ENCODE results near the gene UCP3. TPM values are rescaled to one million over a fixed set of nuclear protein-coding genes. Genes with fewer than 3 reads are reported as not detected.

The UCP3 gene
- total and polyA plus RNA-seq, 7 donors: 0.23 to 2.8 (median 1.0) TPM; not detected in 1

- TF ChIP-seq POLR2AphosphoS5 (IDR thresholded peaks at IDR 0.05) (no peak), POLR2A (IDR thresholded peaks at IDR 0.05) (no peak)
- TF ChIP-seq, protein P1, sequence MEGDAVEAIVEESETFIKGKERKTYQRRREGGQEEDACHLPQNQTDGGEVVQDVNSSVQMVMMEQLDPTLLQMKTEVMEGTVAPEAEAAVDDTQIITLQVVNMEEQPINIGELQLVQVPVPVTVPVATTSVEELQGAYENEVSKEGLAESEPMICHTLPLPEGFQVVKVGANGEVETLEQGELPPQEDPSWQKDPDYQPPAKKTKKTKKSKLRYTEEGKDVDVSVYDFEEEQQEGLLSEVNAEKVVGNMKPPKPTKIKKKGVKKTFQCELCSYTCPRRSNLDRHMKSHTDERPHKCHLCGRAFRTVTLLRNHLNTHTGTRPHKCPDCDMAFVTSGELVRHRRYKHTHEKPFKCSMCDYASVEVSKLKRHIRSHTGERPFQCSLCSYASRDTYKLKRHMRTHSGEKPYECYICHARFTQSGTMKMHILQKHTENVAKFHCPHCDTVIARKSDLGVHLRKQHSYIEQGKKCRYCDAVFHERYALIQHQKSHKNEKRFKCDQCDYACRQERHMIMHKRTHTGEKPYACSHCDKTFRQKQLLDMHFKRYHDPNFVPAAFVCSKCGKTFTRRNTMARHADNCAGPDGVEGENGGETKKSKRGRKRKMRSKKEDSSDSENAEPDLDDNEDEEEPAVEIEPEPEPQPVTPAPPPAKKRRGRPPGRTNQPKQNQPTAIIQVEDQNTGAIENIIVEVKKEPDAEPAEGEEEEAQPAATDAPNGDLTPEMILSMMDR (IDR thresholded peaks at IDR 0.05): no peak
These were observed 1.7 kb upstream of the UCP3 start for GRCh38 chr11:74010306-74011300.

DNA sequence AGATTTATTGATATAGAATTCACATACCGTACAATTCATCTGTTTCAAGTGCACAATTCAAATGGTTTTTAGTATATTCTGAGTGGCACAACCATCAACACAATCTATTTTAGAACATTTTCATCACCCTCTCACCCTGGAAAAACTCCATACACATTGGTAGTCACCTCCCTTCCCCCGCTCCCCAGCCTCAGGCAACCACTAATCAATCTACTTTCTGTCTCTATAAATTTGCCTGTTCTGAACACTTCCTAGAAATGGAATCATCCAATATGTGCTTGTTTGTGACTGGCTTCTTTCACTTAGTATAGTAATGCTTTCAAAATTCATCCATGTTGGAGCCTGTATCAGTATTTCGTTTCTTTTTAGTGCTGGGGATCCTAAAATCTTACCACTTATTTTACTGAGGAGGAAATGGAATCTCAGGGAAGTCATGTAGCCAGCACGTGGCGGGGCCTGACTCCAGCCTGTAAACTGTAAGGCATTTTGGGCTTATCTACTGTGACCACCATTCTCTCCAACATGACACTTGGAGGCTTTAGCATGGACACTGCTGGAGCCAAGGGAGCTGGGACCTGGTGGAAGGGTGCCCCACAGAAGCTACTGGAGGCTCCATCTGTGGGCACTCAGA is 905 bp upstream of the UCP3 start:
- intact Hi-C loops (cut with DNase I): no loop called here
- 90 to 93% methylated on average over 5 of the region's 5 CpGs for WGBS, 2 donors

More at GRCh38 chr11:74010306-74011300, 1.7 kb upstream of the UCP3 start:
- Histone ChIP-seq H3K36me3 (peaks cover 0 to 13% (median 4%) of the 10 kb centered on the region in 4 donors), H3K9me3 (no peaks in the 10 kb centered on the region), H3K4me1 (no peaks in the 10 kb centered on the region), H3K27ac (no peak overlapping the region), H3K27me3 (no peaks in the 10 kb centered on the region), H3K4me3 (no peak overlapping the region)
- intact Hi-C loops (cut with DNase I): no loop called here
- 89 to 92% methylated on average over 9 of the region's 9 CpGs for WGBS, 2 donors
- DNase-seq: peak; percentile 50

GRCh38 chr11:74009230-74009547 is 304 bp upstream of the UCP3 start:
- H3K9me3 ChIP-seq: no peaks in the 10 kb centered on the region
- intact Hi-C loops (cut with DNase I): no loop called here
- H3K27ac ChIP-seq: no peak overlapping the region
- TF ChIP-seq POLR2AphosphoS5 (IDR thresholded peaks at IDR 0.05) (no peak), POLR2A (IDR thresholded peaks at IDR 0.05) (no peak), EP300 (IDR thresholded peaks at IDR 0.05) (no peak)
- TF ChIP-seq, protein P1 (IDR thresholded peaks at IDR 0.05): no peak
- H3K4me3 ChIP-seq: no peak overlapping the region
- H3K4me1 ChIP-seq: peaks cover 0 to 5% (median 0%) of the 10 kb centered on the region in 4 donors
- 61 to 84% methylated on average over 3 of the region's 3 CpGs for WGBS, 2 donors
- no peak for DNase-seq
- H3K36me3 ChIP-seq: peaks cover 0 to 13% (median 4%) of the 10 kb centered on the region in 4 donors
- no peaks in the 10 kb centered on the region for H3K27me3 ChIP-seq

More for the DNA sequence above, 905 bp upstream of the UCP3 start:
- DNase-seq: peak; percentile 36
- Histone ChIP-seq H3K27me3 (no peaks in the 10 kb centered on the region), H3K36me3 (peaks cover 0 to 13% (median 4%) of the 10 kb centered on the region in 4 donors), H3K27ac (no peak overlapping the region), H3K9me3 (no peaks in the 10 kb centered on the region), H3K4me1 (peaks cover 0 to 3% (median 0%) of the 10 kb centered on the region in 4 donors), H3K4me3 (no peak overlapping the region)
- TF ChIP-seq EP300 (IDR thresholded peaks at IDR 0.05): no peak
- no peak for TF ChIP-seq POLR2AphosphoS5 (IDR thresholded peaks at IDR 0.05)
- no peak for TF ChIP-seq POLR2A (IDR thresholded peaks at IDR 0.05)
- TF ChIP-seq, protein P1 (IDR thresholded peaks at IDR 0.05): no peak

GRCh38 chr11:74007691-74008372 is 1.1 kb downstream of the UCP3 start:
- intact Hi-C loops (cut with DNase I): no loop called here
- 90% methylated on average over 6 of the region's 6 CpGs for WGBS, 2 donors
- no peaks in the 10 kb centered on the region for H3K27me3 ChIP-seq
- H3K4me3 ChIP-seq: no peak overlapping the region
- no peak for TF ChIP-seq POLR2AphosphoS5 (IDR thresholded peaks at IDR 0.05)
- TF ChIP-seq, protein P1 (IDR thresholded peaks at IDR 0.05): no peak
- no peak overlapping the region for H3K27ac ChIP-seq
- H3K36me3 ChIP-seq: peaks cover 0 to 13% (median 6%) of the 10 kb centered on the region in 4 donors
- no peaks in the 10 kb centered on the region for H3K9me3 ChIP-seq
- H3K4me1 ChIP-seq: peaks cover 0 to 5% (median 0%) of the 10 kb centered on the region in 4 donors
- DNase-seq: peak; percentile 27
